GM12878 (cell line): ENCODE measurements around the gene DMRT1. TPM values are rescaled to one million over a fixed set of nuclear protein-coding genes. Genes with fewer than 3 reads are reported as not detected.

Source experiments
- BCL3 ChIP-seq: IDR thresholded peaks from 2 replicates; pipeline ENCODE4 v1.6.1; 2011; ENCODE audit warnings: borderline replicate concordance, low read depth, mild to moderate bottlenecking, moderate library complexity, low read length; ENCODE audit not compliant: insufficient read depth, poor library complexity, severe bottlenecking
- CBFB ChIP-seq: IDR thresholded peaks from 2 replicates; pipeline ENCODE4 v1.6.1; 2016; ENCODE audit warnings: antibody characterized with exemption, low read depth
- CEBPB ChIP-seq, 2 experiments: fragments of 150-350 bp in 1 of 2; IDR thresholded peaks; 2 replicates each; pipeline ENCODE4 v1.6.1; 2012 to 2014; ENCODE audit warnings: low read depth in 2 of 2, low read length in 2 of 2, borderline replicate concordance in 1 of 2, inconsistent platforms in 1 of 2
- CUX1 ChIP-seq: IDR thresholded peaks from 2 replicates; pipeline ENCODE4 v1.6.1; 2012; ENCODE audit warnings: improper control_type of control experiment, low read depth, low read length; ENCODE audit not compliant: insufficient replicate concordance
- FOXK2 ChIP-seq: fragments of 450-650 bp; IDR thresholded peaks from 2 replicates; pipeline ENCODE4 v1.6.1; 2017; ENCODE audit warnings: mild to moderate bottlenecking, moderate library complexity
- NFIC ChIP-seq: IDR thresholded peaks from 2 replicates; pipeline ENCODE4 v1.6.1; 2012; ENCODE audit warnings: low read depth, mild to moderate bottlenecking, inconsistent platforms, low read length, moderate library complexity
- NFXL1 ChIP-seq: fragments of 450-650 bp; IDR thresholded peaks from 2 replicates; pipeline ENCODE4 v1.6.1; 2017; ENCODE audit warnings: antibody characterized with exemption, mild to moderate bottlenecking, borderline replicate concordance
- NFYB ChIP-seq: IDR thresholded peaks from 2 replicates; pipeline ENCODE4 v1.6.1; 2011; ENCODE audit warnings: low read depth, mild to moderate bottlenecking, low read length, improper control_type of control experiment, moderate library complexity; ENCODE audit not compliant: insufficient read depth
- NR2F1 ChIP-seq: fragments of 450-650 bp; conservative IDR thresholded peaks from 2 replicates; pipeline ENCODE4 v1.6.1; 2017; ENCODE audit warnings: mild to moderate bottlenecking
- NRF1 ChIP-seq: conservative IDR thresholded peaks from 2 replicates; pipeline ENCODE4 v1.6.1; 2011; ENCODE audit warnings: mild to moderate bottlenecking, low read depth, low read length, improper control_type of control experiment
- RB1 ChIP-seq: fragments of 450-650 bp; formaldehyde crosslinking; IDR thresholded peaks from 2 replicates; pipeline ENCODE4 v1.6.1; 2017; ENCODE audit warnings: mild to moderate bottlenecking, borderline replicate concordance
- RELB ChIP-seq: fragments of 450-650 bp; IDR thresholded peaks from 2 replicates; pipeline ENCODE4 v1.6.1; 2017; ENCODE audit warnings: low read depth, mild to moderate bottlenecking, moderate library complexity
- RFX5 ChIP-seq: IDR thresholded peaks from 2 replicates; pipeline ENCODE4 v1.6.1; 2011; ENCODE audit warnings: low read depth, low read length, improper control_type of control experiment
- SRF ChIP-seq, 2 experiments: IDR thresholded peaks; 2 replicates each; pipeline ENCODE4 v1.6.1; 2011; ENCODE audit warnings: low read depth in 2 of 2, low read length in 2 of 2, mild to moderate bottlenecking in 1 of 2, moderate library complexity in 1 of 2
- ZBTB33 ChIP-seq: fragments of 450-650 bp; IDR thresholded peaks from 2 replicates; pipeline ENCODE4 v1.6.1; 2017; ENCODE audit warnings: mild to moderate bottlenecking
- ZNF592 ChIP-seq: fragments of 450-650 bp; IDR thresholded peaks from 2 replicates; pipeline ENCODE4 v1.6.1; 2017; ENCODE audit warnings: mild to moderate bottlenecking, moderate library complexity
- polyA plus RNA-seq, 11 experiments: library from polyadenylated mRNA; depleted of rRNA in 4 of 11; unstranded in 6 of 11; stranded (reverse) in 5 of 11; fragments of >200 nt; fragmentation: Nextera tagmentation in 4 of 11; fragmentation: Illumina TruSeq in 1 of 11; extraction: Ambion mirVana in 4 of 11; extraction: Trizol in 1 of 11; gene quantifications; 1 replicate in 1 of 11; 2 replicates in 10 of 11; pipeline versions ENCODE4 v1.2.1 to v1.2.3, GENCODE V29; 2011 to 2016; ENCODE audit warnings: inconsistent platforms in 2 of 11, missing spikeins in 2 of 11, low read depth in 1 of 11
- total RNA-seq, 4 experiments: library from RNA; depleted of rRNA in 3 of 4; stranded (reverse); fragments of >200 nt in 3 of 4; fragmentation: Illumina TruSeq in 1 of 4; extraction: Trizol in 1 of 4; gene quantifications; 2 replicates each; pipeline versions ENCODE4 v1.2.1 to v1.2.3, GENCODE V29; 2013 to 2021

DMRT1 gene
- total and polyA plus RNA-seq, 10 of the 15 experiments (the other 5 are each of a cell fraction or from before 2014, with no cell fraction given) = 0.06 to 1.9 (median 0.24) TPM

- TF ChIP-seq BCL3 = no peak
- no peak for TF ChIP-seq RB1
- TF ChIP-seq NR2F1 = no peak
- TF ChIP-seq RELB = no peak
- TF ChIP-seq FOXK2 = no peak
- TF ChIP-seq ZNF592 = no peak
- TF ChIP-seq NFIC = no peak
- TF ChIP-seq CBFB = no peak
- TF ChIP-seq NRF1 = no peak
- no peak for TF ChIP-seq NFXL1
- no peak for TF ChIP-seq NFYB
- peak; percentile 10 for TF ChIP-seq CUX1
- no peak for TF ChIP-seq ZBTB33
- TF ChIP-seq SRF (IDR thresholded peaks at IDR 0.05; ENCODE audit: low read depth in 2 of 2, low read length in 2 of 2) = no peak
- no peak for TF ChIP-seq CEBPB (IDR thresholded peaks at IDR 0.05; ENCODE audit: borderline replicate concordance in 1 of 2, low read depth in 2 of 2, low read length in 2 of 2)
- no peak for TF ChIP-seq RFX5
Observed at GRCh38 chr9:903886-904285, 62.4 kb downstream of the DMRT1 start (continued).
